Activated naive CD8-positive, alpha-beta T cell treated with anti-CD3 and anti-CD28 coated beads, Interleukin-2, amount 50 U/mL, for 24 hours (primary cell): Measurements from ENCODE around the gene RGSL1.
A peak's percentile ranks its signal among the peaks of the same experiment; 100 is the strongest.

ENCODE experiments used
- ATAC-seq: fragments of 150-1000 bp; cut with Tn5 transposase; one replicate; pipeline ENCODE4 v1.10.0; 2021
- DNase-seq: peaks from one replicate; pipeline ENCODE4 v3.0.0; 2021
- H3K27ac Mint-ChIP-seq: one replicate; pipeline ENCODE4 v1.8.0; 2021; ENCODE audit warnings: mild to moderate bottlenecking, mixed read lengths
- H3K27me3 Mint-ChIP-seq: one replicate; pipeline ENCODE4 v1.8.0; 2021; ENCODE audit warnings: mixed read lengths
- H3K36me3 Mint-ChIP-seq: one replicate; pipeline ENCODE4 v1.8.0; 2021; ENCODE audit warnings: low read depth, mixed read lengths
- H3K4me1 Mint-ChIP-seq: one replicate; pipeline ENCODE4 v1.8.0; 2021; ENCODE audit warnings: mixed read lengths
- H3K4me3 Mint-ChIP-seq: one replicate; pipeline ENCODE4 v1.8.0; 2021; ENCODE audit warnings: mild to moderate bottlenecking, moderate library complexity, mixed read lengths
- H3K9me3 Mint-ChIP-seq: one replicate; pipeline ENCODE4 v1.8.0; 2021; ENCODE audit warnings: mixed read lengths

Gene RGSL1

DNA sequence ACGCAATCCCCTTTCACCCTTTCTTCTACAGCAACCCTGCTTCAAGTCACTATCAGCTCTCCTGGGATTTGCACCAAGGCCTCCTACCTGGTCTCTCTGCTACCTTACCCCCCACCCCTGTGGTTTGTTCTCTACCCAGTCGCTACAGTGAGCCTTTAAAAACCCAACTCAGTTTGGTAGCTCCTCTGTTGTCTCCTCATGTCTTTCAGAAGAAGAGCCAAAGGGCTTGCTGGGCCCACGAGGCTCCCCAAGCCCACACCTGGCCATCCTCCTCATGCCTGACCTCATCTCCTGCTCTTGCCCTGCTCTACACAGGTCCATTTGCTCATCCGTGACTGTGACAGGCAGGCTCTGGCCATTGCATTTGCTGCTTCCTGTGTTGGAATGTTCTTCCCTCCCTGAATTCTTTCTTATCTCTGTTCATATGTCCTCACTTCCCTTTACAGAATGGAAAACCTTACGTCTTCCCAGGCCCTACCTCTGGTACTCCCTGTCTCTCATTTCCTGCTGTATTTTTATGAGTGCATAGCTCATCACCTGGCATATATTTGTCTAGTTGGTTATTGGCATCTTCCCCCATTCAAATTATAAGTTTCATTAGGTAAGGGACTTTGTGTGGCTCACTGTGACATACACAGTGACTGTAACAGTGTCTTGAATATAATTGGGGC is 150.9 kb downstream of the RGSL1 start:
- Mint-ChIP-seq H3K27me3 (peaks cover 17% of the 10 kb centered on the region), H3K36me3 (no peaks in the 10 kb centered on the region)
- no peak for ATAC-seq

DNA sequence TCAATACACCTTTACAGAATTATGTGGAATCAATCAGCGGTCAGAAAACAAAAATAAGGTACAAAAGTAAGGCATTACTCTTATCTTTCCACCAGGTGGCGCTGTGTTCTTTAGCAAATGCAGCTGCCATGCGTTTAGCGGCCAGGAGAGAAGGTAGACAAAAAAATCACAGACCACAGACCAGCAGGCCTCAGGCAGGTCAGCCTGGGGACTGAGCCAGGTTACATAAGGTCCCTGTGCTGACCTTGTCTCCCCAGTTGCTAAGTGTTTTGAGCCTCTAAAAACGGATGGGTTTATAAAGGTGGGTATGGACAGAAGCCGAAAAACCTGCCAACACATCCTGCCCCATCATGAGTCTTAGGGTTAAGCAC is 151.5 kb downstream of the RGSL1 start:
- DNase-seq = peak; percentile 67
- Mint-ChIP-seq H3K27ac (no peak overlapping the region), H3K27me3 (peaks cover 18% of the 10 kb centered on the region), H3K9me3 (no peaks in the 10 kb centered on the region), H3K36me3 (no peaks in the 10 kb centered on the region), H3K4me3 (no peak overlapping the region), H3K4me1 (peaks cover 36% of the 10 kb centered on the region)
- no peak for ATAC-seq

More for the DNA sequence above, 150.9 kb downstream of the RGSL1 start:
- Mint-ChIP-seq H3K9me3 (no peaks in the 10 kb centered on the region), H3K27ac (no peak overlapping the region), H3K4me3 (no peak overlapping the region), H3K4me1 (peaks cover 37% of the 10 kb centered on the region)
- DNase-seq = no peak

GRCh38 chr1:182601913-182602312 is 152.0 kb downstream of the RGSL1 start:
- ATAC-seq (no peak), DNase-seq (no peak)
- H3K27me3 Mint-ChIP-seq = peaks cover 23% of the 10 kb centered on the region
- H3K4me3 Mint-ChIP-seq = no peak overlapping the region
- no peak overlapping the region for H3K27ac Mint-ChIP-seq
- H3K4me1 Mint-ChIP-seq = peaks cover 41% of the 10 kb centered on the region
- H3K9me3 Mint-ChIP-seq = no peaks in the 10 kb centered on the region
- H3K36me3 Mint-ChIP-seq = no peaks in the 10 kb centered on the region

- peaks cover 51% of the 10 kb centered on the region for H3K4me1 Mint-ChIP-seq
- peak overlapping the region; percentile 95 for H3K27ac Mint-ChIP-seq
- ATAC-seq (peak; percentile 47), DNase-seq (no peak)
- H3K9me3 Mint-ChIP-seq = no peaks in the 10 kb centered on the region
- peaks cover 32% of the 10 kb centered on the region for H3K27me3 Mint-ChIP-seq
- no peak overlapping the region for H3K4me3 Mint-ChIP-seq
- no peaks in the 10 kb centered on the region for H3K36me3 Mint-ChIP-seq
Measured at GRCh38 chr1:182602935-182603645, 153.1 kb downstream of the RGSL1 start.

DNA sequence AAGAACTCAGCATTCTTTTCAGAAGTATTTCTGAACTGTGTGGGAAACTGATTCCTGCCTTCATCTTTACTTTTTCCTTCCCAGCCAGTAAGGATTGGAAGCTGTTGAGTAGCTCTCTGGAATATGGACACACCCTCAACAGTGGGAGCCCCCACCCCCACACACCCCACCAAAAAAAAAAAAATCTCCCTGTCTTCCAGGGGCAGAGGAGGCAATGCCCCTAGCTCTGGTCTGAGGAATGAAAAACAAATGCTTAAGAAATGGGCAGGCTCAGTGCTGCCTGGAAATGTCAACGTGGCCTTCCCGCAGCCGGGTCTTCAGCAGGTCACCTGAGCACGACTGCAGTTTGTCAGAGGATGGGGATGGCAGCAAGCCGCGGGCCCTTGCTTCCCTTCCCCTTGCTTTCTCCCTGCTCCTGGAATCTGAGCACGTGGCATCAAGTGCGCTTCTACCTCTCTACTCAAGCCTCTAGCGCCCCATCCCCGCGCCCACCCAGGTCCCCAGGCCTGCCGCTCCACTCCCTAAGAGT is 153.8 kb downstream of the RGSL1 start:
- peak overlapping the region; percentile 95 for H3K27ac Mint-ChIP-seq
- ATAC-seq = peak; percentile 9

GRCh38 chr1:182604175-182605164 is 154.5 kb downstream of the RGSL1 start, which contains the start of gene RGS16:
RGS16 (minus strand) TSS chr1:182604389; CDS start chr1:182604259, 130 bp downstream.
- ATAC-seq (peak; percentile 87), DNase-seq (peak; percentile 98)
- Mint-ChIP-seq H3K9me3 (no peaks in the 10 kb centered on the region), H3K36me3 (no peaks in the 10 kb centered on the region), H3K4me1 (peaks cover 57% of the 10 kb centered on the region), H3K27ac (peak within 1 kb of the TSS; percentile 95), H3K27me3 (peaks cover 39% of the 10 kb centered on the region), H3K4me3 (no peak within 1 kb of the TSS)

More for the DNA sequence above, 153.8 kb downstream of the RGSL1 start:
- Mint-ChIP-seq H3K4me3 (no peak overlapping the region), H3K4me1 (peaks cover 53% of the 10 kb centered on the region), H3K9me3 (no peaks in the 10 kb centered on the region), H3K27me3 (peaks cover 36% of the 10 kb centered on the region), H3K36me3 (no peaks in the 10 kb centered on the region)
- DNase-seq = no peak

DNA sequence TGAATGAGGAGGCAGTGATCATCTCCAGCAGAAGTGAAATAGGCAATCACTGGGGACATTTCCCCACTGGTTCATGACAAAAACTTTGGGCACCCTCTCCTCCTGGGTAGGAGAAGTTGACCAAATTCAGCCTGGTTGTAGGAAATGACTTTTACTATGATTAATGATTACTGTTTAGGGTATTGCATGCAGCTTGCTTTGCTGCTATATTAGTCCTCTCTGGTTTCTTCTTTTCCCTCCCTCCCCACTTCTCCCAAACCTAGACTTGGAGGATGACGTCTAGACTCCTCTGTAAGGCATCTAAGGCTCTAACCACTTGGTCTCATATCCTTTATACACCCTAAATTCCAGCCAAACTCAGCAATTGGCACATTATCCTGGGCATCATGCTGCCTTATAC is 157.6 kb downstream of the RGSL1 start:
- Mint-ChIP-seq H3K27ac (no peak overlapping the region), H3K27me3 (peaks cover 57% of the 10 kb centered on the region), H3K36me3 (no peaks in the 10 kb centered on the region), H3K4me1 (peaks cover 70% of the 10 kb centered on the region), H3K9me3 (no peaks in the 10 kb centered on the region), H3K4me3 (no peak overlapping the region)
- DNase-seq (no peak), ATAC-seq (no peak)

- H3K4me3 Mint-ChIP-seq = no peak overlapping the region
- peak overlapping the region; percentile 65 for H3K27ac Mint-ChIP-seq
- DNase-seq (no peak), ATAC-seq (no peak)
- H3K36me3 Mint-ChIP-seq = no peaks in the 10 kb centered on the region
- H3K9me3 Mint-ChIP-seq = no peaks in the 10 kb centered on the region
- peaks cover 63% of the 10 kb centered on the region for H3K27me3 Mint-ChIP-seq
- peaks cover 75% of the 10 kb centered on the region for H3K4me1 Mint-ChIP-seq
Measured at GRCh38 chr1:182608236-182608635, 158.3 kb downstream of the RGSL1 start.

GRCh38 chr1:182608845-182609610 is 159.1 kb downstream of the RGSL1 start:
- peak overlapping the region; percentile 3 for H3K27ac Mint-ChIP-seq
- peaks cover 70% of the 10 kb centered on the region for H3K27me3 Mint-ChIP-seq
- DNase-seq = no peak
- H3K36me3 Mint-ChIP-seq = no peaks in the 10 kb centered on the region
- no peak for ATAC-seq
- H3K9me3 Mint-ChIP-seq = no peaks in the 10 kb centered on the region
- peaks cover 77% of the 10 kb centered on the region for H3K4me1 Mint-ChIP-seq
- no peak overlapping the region for H3K4me3 Mint-ChIP-seq
